K562 treated with DMSO at 1 percent for 12 hours (cell line): ENCODE results near the gene DHX38. TPM values are rescaled to one million over a fixed set of nuclear protein-coding genes. Genes with fewer than 3 reads are reported as not detected.

Experiments
- total RNA-seq: library from RNA; unstranded; fragments of 300-600 nt; gene quantifications from 2 replicates; pipeline ENCODE4 v1.2.3, GENCODE V29; 2022; ENCODE audit not compliant: insufficient read depth

Gene DHX38
- 38.2 and 59.0 TPM in 2 replicates for total RNA-seq

DNA sequence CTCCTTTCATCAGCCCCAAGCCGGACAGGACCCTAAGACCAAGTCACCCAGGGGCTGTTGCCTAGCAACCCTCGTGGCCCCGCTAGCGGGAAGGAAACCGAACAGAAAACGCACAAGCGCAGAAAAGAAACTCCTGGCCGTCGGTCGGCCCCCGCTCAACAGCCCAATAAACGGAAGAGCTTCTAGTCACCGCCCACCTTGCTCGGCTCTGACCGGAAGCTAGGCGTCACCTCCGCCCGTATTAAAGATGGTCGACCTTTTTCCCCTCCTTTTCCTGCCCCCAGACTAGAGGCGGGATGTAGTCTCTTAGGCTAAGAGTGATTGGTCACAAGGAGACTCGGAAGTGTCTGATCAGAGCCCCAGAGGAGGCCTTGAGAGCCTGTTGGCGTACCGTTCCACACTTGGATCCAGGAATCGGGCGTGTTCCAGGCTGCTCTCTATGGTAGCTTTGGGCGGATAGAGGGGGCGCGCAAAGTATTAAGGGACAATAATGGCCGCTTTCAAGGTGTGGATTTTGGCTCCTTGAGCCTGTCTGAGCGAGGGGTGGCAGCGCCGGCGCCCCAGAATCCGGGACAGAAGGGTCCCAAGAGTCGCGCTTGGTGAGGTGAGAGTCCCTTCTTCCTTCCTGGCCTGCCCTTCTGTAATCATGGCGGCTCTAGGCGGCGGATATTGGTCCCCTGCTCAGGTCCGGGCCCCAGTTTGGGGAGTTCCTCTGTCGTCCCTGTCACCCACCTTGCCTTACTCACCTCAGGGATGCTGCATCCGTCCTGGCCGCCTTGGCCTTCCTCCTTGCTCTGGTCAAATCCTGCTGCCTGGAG, at the start of gene DHX38, which contains the start of gene TXNL4B:
Gene DHX38, plus strand, starts transcription at position 400 of the 818 bp plus-strand sequence. CDS start 2,311 bp downstream, outside the sequence.
Gene TXNL4B, minus strand, starts transcription at position 173 of the 818 bp plus-strand sequence. CDS start 2,871 bp downstream, outside the sequence.

DNA sequence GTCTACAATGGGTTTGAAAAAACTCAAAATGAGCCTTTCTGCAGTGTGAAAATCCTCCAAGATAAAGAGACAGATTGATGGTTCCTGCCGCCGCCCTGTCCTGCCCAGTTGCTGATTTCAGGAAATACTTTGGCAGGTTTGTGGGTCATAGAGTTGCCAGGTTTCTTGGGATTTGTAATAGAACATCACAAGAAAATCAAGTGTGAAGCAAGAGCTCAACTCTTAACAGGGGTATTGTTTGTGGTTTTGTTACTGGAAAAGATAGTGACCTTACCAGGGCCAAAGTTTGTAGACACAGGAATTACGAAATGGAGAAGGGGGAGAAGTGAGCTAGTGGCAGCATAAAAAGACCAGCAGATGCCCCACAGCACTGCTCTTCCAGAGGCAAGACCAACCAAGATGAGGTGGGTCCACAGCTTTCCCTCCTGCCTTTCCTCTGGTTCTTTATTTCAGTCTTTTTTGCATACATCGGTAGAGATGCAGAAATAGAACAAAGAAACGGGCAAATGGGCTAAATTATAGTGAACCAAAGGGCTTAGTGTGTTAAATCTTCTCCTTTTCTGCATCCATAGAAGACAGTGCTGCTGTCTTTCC, 39.3 kb upstream of the DHX38 start, which contains the start of gene HP:
Gene HP, plus strand, starts transcription at position 252 of the 594 bp plus-strand sequence. Its CDS starts 148 bp downstream, at position 400.

Other genes with a start within 250 kb of the DHX38 start
- gene ATXN1L, start 247.9 kb upstream of the DHX38 start, total RNA-seq: 2.5 and 9.7 TPM in 2 replicates
- gene ZNF821, start 209.7 kb upstream of the DHX38 start, total RNA-seq: 16.1 and 17.2 TPM in 2 replicates
- 92.5 and 164 TPM in 2 replicates for gene IST1, start 198.3 kb upstream of the DHX38 start, total RNA-seq
- gene PKD1L3, start 93.4 kb upstream of the DHX38 start, total RNA-seq: not detected in 2 replicates
- 1.4 and 2.7 TPM in 2 replicates for gene DHODH, start 85.1 kb upstream of the DHX38 start, total RNA-seq
- not detected in 2 replicates for gene HP, start 39.3 kb upstream of the DHX38 start, total RNA-seq
- not detected in 2 replicates for gene HPR, start 30.6 kb upstream of the DHX38 start, total RNA-seq
- gene TXNL4B, start 227 bp upstream of the DHX38 start, total RNA-seq: 5.2 and 10.5 TPM in 2 replicates
- gene PMFBP1, start 78.3 kb downstream of the DHX38 start, total RNA-seq: 2.3 TPM in 1 of 2 replicates, not detected in the other